ENCODE results near the gene POMC.
A peak's percentile ranks its signal among the peaks of the same experiment; 100 is the strongest.
"Not testable (repeated sequence)": the region's sequence is repeated elsewhere in the genome, so short reads cannot be mapped to it uniquely, and the experiment has no call there.

Gene POMC

GRCh38 chr2:25168256-25169072 lies at the start of gene POMC:
POMC (minus strand) TSS chr2:25168580; CDS start chr2:25164772, 3,808 bp downstream.
- peak; percentile 64 for DNase-seq

- no peak for DNase-seq
These were observed 49.7 kb upstream of the POMC start for GRCh38 chr2:25218100-25218499.

GRCh38 chr2:25215948-25216679 lies 47.7 kb upstream of the POMC start:
- DNase-seq: peak; percentile 31

DNA sequence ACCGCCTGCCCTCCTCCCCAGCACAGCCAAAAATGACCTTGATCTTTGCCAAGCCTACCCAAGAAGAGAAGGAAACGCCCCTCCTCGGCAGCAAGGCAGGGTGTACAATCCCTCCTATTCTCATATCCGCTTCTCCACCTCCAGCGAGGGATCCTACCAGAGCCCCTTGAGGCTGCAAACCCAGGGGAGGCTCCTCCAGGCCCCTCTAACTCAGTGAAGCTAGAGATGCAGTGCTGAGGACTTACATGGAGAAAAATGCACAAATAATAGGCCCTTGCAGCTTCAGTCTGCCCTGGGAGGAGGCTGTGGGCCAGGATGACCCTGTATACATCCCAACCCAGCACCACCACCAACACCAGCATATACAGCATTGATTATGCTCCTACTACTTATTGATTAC lies 46.9 kb upstream of the POMC start:
- no peak for DNase-seq

DNA sequence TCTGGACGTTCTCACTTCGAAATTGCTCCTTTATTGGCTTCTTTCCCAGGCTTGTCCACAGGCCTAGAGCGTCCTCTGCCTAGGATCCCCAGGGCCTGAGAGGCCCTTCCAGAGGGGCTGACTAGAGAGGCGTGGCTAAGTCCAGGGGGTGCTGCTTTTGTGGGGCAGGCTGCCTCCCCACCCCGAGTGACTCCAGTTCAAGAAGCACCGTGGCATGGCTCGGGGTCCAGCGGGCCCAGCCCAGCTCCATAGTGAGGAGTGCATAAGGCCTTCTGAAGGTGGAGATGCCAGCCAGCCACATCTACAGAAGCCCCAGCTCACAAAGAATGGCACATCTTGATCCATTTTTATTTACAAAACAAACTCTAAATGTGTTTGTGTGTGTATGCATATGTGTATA lies 44.8 kb upstream of the POMC start:
- no peak for DNase-seq

- not testable (repeated sequence) for DNase-seq
These were observed 42.5 kb upstream of the POMC start for GRCh38 chr2:25210923-25211322.

- no peak for DNase-seq
These were observed 38.7 kb upstream of the POMC start for GRCh38 chr2:25207078-25207545.

GRCh38 chr2:25204190-25204838 lies 35.9 kb upstream of the POMC start:
- DNase-seq: no peak

DNA sequence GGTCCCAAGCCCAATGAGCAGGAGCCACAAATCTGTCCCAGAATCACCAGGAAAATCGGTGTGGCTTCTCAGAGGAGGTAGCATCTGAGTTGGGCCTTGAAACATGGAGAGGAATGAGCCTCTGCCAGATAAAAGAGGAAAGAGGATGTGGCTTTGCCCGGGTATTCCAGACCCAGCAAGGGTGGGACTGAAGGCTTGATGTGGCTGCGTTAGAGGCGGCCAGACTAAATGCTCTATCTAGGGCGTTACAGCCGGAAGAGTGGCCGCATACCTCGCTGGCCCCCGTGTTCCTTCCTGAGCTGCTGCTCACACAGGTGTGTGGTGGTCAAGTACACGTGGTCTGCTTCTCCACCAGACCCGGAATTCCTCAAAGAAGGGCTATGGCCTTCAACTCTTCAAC lies 33.9 kb upstream of the POMC start:
- no peak for DNase-seq

DNA sequence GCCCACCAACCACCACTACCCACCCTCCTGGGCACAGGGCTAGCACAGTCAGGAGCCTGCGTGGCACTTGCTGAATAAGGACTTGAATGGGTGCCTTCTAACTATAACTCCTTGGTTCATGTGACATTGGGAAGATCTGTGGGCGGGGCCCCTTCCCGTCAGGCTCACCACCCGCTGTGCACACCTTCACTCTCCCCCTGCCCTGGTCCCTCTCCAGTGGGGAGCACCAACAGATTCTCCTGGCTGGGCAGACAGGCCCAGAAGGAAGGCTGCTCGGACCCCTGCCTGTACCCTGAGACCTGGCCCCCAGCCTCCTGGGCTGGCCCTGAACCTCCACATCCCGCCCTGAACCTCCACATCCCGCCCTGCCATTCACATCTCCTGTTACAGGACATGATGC lies 33.4 kb upstream of the POMC start:
- DNase-seq: no peak

- peak; percentile 34 for DNase-seq
These were observed 32.9 kb upstream of the POMC start for GRCh38 chr2:25201265-25201664.

DNA sequence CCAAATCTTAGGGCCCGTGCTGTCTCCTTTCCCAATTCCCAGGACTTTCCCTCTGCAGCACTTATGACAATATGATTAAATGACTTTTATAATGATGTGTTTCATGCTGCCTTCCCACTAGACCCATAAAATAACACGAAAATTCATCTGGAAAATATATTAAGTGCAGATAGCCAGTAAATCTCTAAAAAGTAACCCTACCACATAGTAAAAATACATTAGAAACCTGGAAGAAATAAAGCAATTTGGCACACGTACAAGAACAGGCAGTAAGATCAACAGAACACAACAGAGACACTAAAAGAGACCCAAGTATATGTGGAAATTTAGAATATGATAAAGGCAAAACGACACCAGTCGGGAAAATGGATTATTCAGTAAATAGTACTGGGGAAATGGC lies 30.2 kb upstream of the POMC start:
- no peak for DNase-seq

GRCh38 chr2:25198209-25198525 lies 29.8 kb upstream of the POMC start:
- DNase-seq: no peak

GRCh38 chr2:25197336-25198208 lies 29.2 kb upstream of the POMC start:
- no peak for DNase-seq

- DNase-seq: no peak
These were observed 26.3 kb upstream of the POMC start for GRCh38 chr2:25194576-25195122.

GRCh38 chr2:25190536-25190935 lies 22.2 kb upstream of the POMC start:
- DNase-seq: peak; percentile 59

DNA sequence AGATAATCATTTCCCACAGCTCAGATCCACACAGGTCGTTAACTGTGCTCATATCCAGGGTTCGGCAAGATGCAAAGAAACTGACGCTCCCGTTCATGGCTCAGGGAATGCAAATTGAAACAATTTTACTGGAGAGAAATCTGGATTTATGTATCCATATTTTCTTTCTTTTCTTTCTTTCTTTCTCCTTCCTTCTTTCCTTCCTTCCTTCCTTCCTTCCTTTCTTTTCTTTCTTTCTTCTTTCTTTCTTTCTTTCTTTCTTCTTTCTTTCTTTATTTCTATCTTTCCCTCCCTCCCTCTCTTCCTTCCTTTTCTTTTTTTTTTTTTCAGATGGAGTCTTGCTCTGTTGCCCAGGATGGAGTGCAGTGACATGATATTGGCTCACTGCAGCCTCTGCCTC lies 20.0 kb upstream of the POMC start:
- DNase-seq: no peak

DNA sequence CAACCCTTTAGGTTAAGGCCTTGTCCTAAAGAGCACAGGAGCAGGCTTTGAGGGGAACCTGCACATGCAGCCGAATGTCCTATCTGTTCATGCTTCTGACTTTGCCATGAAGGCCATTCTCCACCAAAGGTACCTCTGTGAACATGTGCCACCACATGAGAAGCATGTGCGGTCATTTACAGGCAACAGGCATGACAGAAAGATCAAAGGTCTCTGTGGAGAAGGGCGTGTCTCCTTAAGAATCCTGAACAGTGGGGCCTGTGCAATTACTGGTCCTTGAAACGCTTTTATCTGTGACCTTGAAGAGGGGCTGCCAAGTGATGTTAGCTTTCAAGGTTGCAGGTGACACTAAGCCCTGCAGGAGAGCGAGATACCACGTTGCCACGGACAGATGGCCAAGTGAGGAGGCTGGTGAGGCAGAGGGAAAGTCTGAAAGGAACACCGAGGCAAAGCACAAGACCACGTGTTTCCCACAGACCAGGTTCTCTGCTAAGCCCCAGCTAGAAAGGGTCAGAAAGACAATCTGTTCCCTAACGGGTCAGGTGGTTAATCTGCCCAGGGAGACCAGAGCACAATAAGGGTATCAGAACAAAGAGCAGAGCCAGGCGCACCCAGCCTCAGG lies 19.5 kb upstream of the POMC start:
- no peak for DNase-seq

DNA sequence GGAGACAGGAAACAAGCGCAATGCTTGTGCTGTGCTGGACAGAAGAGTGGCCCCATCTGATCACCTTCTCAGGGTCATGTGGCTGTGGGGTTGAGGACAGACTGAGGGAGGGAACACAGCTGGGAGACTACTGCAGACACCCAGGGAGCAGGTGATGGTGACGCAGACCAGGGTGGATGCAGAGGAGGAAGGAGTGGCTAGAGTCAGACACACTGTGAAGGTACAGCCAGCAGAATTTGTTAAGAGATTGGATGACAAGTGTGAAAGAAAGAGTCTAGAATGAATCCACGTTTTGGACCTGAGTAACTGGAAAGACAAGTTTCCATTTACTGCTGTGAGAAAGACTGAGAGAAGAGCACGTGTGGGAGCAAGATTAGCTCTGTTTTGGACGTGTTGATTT lies 15.9 kb upstream of the POMC start:
- peak; percentile 85 for DNase-seq

GRCh38 chr2:25178976-25179375 lies 10.6 kb upstream of the POMC start:
- DNase-seq: no peak

- DNase-seq: no peak
These were observed 8.8 kb upstream of the POMC start for GRCh38 chr2:25177211-25177611.

DNA sequence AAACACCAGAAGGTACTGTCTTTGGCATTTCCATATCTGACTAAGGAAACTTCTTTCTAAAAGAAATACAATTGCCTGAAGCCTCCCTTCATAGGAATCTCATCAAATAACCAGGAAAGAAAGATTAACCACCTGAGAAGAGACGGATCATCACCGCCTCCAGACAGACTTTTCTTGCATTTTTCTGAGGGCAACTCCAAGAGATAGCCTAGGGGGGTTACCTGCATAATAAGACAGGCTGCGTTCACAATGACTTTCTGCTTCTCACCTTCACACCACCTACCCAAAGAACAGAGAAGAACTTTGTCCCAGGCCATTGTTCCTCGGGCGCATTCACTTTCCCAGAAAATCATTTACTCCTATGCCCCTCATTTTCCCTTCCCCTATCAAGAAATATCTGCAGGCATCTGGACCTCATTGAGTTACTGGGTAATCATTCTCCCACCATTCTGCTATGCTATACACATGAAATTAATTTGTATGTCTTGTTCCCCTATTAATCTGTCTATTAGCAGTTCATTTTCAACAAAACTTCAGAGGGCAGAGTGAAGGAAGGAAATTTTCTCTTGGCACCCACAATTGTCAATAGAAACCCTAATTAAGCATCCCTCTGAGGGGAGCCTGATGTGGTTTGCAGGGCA lies 8.3 kb upstream of the POMC start:
- no peak for DNase-seq

All from DMS53 (cell line).